SW 1271 (cell line): Measurements from ENCODE around the gene PNMT.

Experiments
- DNase-seq, 2 experiments: peaks; one replicate each; lab custom pipeline; 2025; lab: John Stamatoyannopoulos, UW

PNMT gene

GRCh38 chr17:39669897-39670735 lies 1.9 kb downstream of the PNMT start:
- DNase-seq, result no peak

- DNase-seq, result no peak
Observed at GRCh38 chr17:39670746-39671145, 2.5 kb downstream of the PNMT start.

GRCh38 chr17:39671651-39672521 lies 3.6 kb downstream of the PNMT start:
- peak in 1 of 2 experiments; percentile 8 for DNase-seq

DNA sequence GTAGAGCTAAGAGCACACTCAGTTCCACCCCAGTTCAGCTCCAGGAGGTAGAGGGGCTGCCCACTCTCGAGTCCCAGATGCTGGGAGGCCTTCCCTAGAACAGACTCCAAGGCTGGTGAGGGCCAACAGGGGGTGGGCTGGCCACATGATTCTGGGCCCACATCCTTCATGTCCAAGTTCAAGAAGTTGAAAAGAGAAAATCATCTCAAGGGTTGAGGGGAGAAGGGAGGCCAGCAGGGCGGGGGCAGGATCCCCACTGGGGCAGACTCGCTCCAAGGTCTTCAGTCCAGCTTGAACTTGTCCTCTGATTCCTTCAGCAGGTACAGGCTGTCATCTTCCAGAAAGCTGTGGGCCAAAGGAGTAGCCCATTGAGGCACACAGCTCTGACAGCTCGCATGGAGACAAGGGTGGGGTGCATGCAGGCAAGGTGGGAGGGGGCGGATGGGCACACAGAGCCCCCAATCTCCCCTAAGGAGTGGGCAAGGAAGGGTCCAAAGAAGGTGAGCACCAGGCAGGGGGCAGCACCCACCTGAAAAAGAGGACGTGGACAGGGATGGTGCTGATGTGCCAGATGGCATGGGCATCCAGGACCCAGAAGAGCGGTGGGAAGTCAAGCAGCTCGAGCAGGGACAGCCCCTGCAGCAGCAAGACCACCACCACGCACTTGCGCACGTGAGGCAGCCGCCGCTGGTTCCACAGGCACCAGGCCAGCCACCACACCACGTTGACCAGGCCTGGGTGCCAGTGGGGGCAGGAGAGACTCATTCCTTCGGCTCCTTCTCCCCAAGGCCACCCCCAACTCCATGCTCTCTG lies 4.5 kb downstream of the PNMT start:
- no peak for DNase-seq

DNA sequence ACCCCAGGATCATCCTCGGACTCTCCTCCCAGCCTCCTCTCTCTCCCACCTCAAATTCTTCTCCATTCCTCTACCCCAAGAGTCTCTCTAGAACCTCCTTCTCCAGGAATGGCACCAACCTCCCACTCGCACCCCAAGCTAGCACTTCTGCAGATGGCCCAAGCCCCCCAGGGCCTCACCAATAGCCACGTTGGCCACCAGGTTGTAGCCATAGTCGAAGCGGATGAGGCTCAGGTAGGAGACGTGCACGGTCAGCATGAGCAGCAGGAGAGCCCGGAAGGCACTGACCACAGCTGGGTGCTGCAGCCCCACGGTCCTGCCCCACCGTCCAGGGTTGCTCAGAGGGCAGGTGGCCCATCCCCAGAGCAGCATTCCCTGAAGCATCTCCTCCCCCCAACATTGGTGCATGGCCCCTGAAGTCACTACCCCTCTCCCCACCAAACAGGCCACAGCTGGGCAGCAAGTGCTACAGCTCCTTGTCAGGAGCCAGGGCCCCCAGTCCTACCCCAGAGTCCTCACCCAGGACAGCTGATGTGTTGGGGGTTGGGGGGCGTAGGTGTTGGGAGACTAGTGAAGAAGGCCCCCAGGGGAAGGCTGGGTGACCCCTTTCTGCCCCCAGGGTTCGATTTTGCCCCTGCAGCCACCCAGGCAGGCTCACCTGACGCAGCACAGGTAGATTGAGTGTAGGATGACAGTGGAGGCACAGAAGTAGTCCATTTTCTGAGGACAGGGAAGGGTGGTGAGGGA lies 5.3 kb downstream of the PNMT start:
- no peak for DNase-seq

- DNase-seq, result no peak
Observed at GRCh38 chr17:39674179-39674578, 5.9 kb downstream of the PNMT start.

DNA sequence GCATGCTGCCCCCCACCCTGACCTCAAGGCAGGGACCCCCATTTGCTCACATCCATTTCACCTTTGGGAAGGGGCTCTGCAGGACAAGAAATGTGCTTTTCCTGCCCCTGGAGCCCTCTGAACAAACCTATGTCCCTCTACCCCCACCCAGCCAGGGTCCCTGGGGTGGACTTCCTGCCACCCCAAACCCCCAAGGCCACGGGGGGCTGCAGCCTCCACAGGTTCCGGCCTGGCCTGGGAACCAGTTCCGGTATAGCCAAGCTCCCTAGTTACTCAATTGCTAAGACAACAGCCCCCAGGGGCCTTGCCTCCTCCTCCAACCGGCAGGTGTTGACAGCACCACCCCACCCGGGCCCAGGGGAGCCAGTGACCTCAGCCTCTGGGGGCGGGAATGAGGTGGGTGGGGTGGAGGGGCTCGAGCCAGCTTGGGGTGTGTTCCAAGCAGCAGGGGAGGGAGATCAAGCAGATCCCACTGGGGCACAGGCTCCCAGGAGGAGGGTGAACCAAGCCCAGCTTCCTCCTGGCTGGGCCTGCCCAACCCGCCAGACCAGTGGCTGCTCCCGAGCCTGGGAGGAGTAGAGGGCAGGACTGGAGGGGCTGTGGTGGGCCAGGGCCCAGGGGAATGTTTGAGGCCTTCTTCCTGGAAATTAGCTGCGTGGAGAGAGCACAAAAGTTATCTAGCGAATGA lies 6.6 kb downstream of the PNMT start:
- no peak for DNase-seq

- DNase-seq, result no peak
Observed at GRCh38 chr17:39675390-39676082, 7.3 kb downstream of the PNMT start.

- no peak for DNase-seq
Observed at GRCh38 chr17:39676198-39676819, 8.1 kb downstream of the PNMT start.

DNA sequence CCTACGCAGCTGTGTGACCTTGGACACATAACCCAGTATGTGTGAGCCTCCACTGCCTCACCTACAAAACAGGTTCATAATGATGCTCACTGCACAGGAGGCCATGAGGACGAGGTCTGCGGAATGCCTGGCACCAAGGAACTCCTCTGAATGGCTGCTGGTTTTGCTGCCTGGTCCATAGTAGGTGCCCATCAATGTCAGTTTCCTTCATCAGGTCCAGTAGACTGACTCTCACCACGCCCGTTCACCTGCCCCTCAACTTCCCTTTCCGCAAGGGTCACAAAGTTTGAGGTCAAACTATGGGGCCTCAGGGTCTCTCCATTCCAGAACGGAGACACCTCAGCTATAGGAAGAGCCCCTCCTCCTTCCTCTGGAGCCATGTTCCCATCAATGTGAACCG lies 8.8 kb downstream of the PNMT start:
- no peak for DNase-seq

GRCh38 chr17:39677542-39678339 lies 9.5 kb downstream of the PNMT start:
- no peak for DNase-seq

- no peak for DNase-seq
Observed at GRCh38 chr17:39678340-39679116, 10.3 kb downstream of the PNMT start.

- DNase-seq, result no peak
Observed at GRCh38 chr17:39679521-39680192, 11.4 kb downstream of the PNMT start.

DNA sequence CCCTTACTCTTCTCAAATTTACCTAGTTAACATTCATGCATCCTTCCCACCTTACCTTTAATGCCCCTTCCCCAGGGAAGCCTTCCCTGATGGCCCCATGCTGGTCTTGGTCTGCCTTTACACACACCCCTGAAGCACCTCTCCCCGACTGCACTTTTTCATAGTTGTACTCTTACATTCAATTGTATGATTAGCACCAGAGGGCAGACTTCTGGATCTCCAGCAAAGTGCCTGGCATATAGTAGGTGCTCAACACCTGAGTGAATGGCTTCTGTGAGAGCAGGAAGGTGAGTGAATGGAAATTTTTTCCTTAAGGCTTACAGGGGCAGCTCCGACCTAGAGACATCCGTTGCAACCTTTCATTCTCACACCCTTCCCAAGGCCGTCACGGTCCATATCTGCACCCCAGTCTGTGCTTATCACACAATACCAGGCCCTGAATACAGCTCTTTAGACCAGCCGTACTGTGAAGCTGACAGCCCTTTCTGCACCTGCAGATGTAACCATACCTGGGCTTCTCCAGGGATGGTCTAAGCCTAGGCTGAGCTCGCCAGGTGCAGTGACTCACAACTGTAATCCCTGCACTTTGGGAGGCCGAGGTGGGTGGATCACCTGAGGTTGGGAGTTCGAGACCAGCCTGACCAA lies 15.2 kb downstream of the PNMT start:
- no peak for DNase-seq

- no peak for DNase-seq
Observed at GRCh38 chr17:39684369-39685192, 16.3 kb downstream of the PNMT start.

DNA sequence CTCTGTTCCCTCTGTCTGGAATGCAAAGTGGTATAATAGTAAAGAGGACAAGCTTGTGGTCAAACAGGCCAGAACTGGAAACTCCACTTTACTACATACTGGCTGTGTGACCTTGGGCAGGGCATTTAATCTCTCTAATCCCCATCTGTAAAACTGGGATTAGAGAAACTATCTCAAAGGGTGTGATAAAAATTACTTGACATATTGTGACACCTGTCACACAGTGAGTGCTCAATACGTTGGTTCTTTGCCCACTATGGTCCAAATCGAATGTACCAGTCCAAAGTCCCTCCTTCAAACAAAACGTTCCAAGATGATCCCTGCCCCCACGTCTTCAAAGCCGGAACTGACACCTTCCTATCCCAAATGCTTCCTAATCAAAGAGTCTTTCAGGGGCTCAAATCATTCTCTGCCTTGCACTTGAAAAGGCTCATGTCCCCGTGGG lies 18.9 kb downstream of the PNMT start:
- no peak for DNase-seq
